GM06990 (cell line): ENCODE results near the gene LENG9.

ENCODE experiments used
- DNase-seq: peaks from one replicate; pipeline ENCODE4 v3.0.0-alpha.2; 2011; ENCODE audit not compliant: insufficient read length; ENCODE audit errors: extremely low read depth
- H3K27me3 ChIP-seq: replicated peaks from 2 replicates; pipeline ENCODE4 v1.6.0; 2011; ENCODE audit warnings: low read length; ENCODE audit not compliant: control insufficient read depth, insufficient read depth
- H3K36me3 ChIP-seq: 2 replicates; pipeline ENCODE4 v1.5.1; 2011; ENCODE audit warnings: low read length; ENCODE audit not compliant: control insufficient read depth, insufficient read depth
- H3K4me3 ChIP-seq: replicated peaks from 2 replicates; pipeline ENCODE4 v1.5.1; 2011; ENCODE audit warnings: low read depth, mild to moderate bottlenecking, control low read depth, low read length
- CTCF ChIP-seq: IDR thresholded peaks from 2 replicates; pipeline ENCODE4 v1.5.1; 2011; ENCODE audit warnings: low read length, control low read depth, mild to moderate bottlenecking, inconsistent platforms; ENCODE audit not compliant: insufficient read depth, poor library complexity, severe bottlenecking

LENG9 gene

GRCh38 chr19:54461210-54461609 is 2.4 kb downstream of the LENG9 start:
- Histone ChIP-seq H3K36me3 (peaks cover 46% of the 10 kb centered on the region), H3K4me3 (no peak overlapping the region), H3K27me3 (no peaks in the 10 kb centered on the region)
- DNase-seq = no peak
- TF ChIP-seq CTCF = no peak

- no peak for DNase-seq
- TF ChIP-seq CTCF = no peak
- Histone ChIP-seq H3K36me3 (peaks cover 54% of the 10 kb centered on the region), H3K27me3 (no peaks in the 10 kb centered on the region), H3K4me3 (no peak overlapping the region)
Observed at GRCh38 chr19:54460230-54461005, 3.2 kb downstream of the LENG9 start.

GRCh38 chr19:54459282-54460229 is 4.0 kb downstream of the LENG9 start:
- Histone ChIP-seq H3K36me3 (peaks cover 62% of the 10 kb centered on the region), H3K4me3 (no peak overlapping the region), H3K27me3 (no peaks in the 10 kb centered on the region)
- DNase-seq = no peak
- no peak for TF ChIP-seq CTCF

GRCh38 chr19:54458648-54459281 is 4.8 kb downstream of the LENG9 start:
- DNase-seq = no peak
- no peaks in the 10 kb centered on the region for H3K27me3 ChIP-seq
- no peak for TF ChIP-seq CTCF
- H3K36me3 ChIP-seq = peaks cover 70% of the 10 kb centered on the region
- no peak overlapping the region for H3K4me3 ChIP-seq

GRCh38 chr19:54457773-54458647 is 5.6 kb downstream of the LENG9 start:
- Histone ChIP-seq H3K27me3 (no peaks in the 10 kb centered on the region), H3K36me3 (peaks cover 77% of the 10 kb centered on the region), H3K4me3 (no peak overlapping the region)
- DNase-seq = no peak
- no peak for TF ChIP-seq CTCF
